ENCODE data around the gene ZBTB24.
"Not testable (repeated sequence)": the region's sequence is repeated elsewhere in the genome, so short reads cannot be mapped to it uniquely, and the experiment has no call there.

ZBTB24 gene

DNA sequence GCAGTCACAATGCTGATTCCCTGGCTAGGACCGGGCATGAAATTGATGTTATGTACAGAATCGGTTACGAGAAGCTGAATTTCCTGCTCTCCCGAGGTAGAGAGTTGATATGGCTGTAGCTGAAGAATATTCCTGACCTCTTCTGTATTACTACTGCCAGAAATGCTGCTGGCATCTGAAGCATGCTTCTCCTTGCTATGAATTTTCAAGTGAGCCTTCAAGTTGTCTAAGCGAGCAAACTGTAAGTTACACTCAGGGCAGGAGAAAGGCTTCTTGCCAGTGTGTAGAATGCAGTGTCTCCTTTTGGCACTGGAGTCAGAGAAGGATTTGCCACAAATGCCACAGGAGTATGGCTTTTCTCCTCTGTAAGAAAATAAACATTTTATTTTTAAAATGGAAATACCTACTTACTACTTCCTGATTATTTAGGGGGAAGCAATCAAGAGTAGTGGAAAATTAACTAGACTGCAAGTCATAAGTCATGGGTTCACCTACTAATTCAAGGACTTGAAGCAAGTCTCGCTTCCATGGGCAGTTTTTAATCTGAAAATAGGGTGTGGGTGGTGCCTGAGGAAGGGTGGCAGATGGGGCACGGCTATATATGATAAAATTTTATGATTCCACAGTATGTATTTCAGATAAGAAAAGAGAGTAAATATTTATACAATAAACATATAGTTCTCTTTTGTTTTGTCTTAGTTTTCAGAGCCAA lies 16.7 kb downstream of the ZBTB24 start:
- TF ChIP-seq, protein P1, sequence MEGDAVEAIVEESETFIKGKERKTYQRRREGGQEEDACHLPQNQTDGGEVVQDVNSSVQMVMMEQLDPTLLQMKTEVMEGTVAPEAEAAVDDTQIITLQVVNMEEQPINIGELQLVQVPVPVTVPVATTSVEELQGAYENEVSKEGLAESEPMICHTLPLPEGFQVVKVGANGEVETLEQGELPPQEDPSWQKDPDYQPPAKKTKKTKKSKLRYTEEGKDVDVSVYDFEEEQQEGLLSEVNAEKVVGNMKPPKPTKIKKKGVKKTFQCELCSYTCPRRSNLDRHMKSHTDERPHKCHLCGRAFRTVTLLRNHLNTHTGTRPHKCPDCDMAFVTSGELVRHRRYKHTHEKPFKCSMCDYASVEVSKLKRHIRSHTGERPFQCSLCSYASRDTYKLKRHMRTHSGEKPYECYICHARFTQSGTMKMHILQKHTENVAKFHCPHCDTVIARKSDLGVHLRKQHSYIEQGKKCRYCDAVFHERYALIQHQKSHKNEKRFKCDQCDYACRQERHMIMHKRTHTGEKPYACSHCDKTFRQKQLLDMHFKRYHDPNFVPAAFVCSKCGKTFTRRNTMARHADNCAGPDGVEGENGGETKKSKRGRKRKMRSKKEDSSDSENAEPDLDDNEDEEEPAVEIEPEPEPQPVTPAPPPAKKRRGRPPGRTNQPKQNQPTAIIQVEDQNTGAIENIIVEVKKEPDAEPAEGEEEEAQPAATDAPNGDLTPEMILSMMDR (IDR thresholded peaks at IDR 0.05; ENCODE audit: low read depth, low read length): no peak

DNA sequence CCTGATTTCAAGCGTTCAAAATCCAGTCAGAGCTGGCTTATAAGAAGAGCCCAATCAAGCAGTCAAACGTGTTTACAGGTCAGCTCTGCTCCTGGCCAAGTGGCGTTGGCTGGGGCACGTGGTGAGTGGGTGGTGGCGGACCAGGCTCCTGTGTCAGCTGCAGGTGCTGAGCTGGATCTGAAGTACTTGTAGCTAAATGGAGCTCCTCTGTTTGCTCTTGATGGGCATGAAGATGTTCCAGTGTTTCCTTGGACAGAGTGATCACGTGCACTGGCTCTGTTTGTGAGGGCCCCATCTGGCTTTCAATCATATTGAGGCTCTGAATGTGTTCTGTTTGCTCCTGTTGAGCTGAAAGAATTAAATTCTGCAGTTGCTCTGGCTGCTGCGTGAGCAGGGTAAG lies 17.2 kb downstream of the ZBTB24 start:
- no peak overlapping the region for H3K4me3 ChIP-seq (ENCODE audit: low read depth, low read length)
- TF ChIP-seq, protein P1 (IDR thresholded peaks at IDR 0.05; ENCODE audit: low read depth, low read length): no peak

More for the DNA sequence above, 16.7 kb downstream of the ZBTB24 start:
- no peak overlapping the region for H3K4me3 ChIP-seq (ENCODE audit: low read depth, low read length)

DNA sequence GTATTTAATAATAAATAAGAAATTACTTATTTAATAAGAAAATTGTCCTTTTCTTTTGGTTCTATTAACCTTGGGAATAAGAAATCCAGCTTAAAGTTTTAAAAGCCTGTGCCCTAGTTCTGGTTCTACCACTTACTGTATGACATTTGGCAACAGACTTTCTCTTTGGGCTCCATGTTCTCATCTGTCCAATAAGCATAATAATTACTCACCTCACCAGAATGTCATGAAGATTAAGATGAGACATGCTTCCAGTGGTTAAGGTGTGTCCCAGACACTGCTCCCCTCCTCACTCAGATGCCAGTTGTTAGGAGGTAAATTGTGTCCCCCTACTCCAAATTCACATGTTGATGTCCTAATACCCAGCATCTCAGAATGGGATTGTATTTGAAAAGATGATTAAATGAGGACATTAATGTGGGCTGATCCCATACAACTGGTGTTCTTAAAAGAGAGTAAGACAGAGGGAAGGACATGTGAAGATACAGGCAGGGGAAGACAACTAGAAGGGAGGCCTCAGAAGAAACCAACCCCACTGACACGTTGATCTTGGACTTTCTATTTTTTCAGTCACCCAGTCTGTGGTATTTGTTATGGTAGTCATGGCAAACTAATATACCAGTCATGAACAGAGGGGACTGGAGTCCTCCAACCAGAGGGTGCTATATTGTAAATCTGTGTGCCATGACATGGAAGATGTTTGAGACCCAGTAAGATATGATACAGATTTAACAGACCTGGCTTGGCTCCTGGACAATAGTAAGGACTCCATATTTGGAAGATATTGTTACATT lies 21.1 kb downstream of the ZBTB24 start:
- TF ChIP-seq, protein P1 (IDR thresholded peaks at IDR 0.05; ENCODE audit: low read depth, low read length): no peak
- no peak overlapping the region for H3K4me3 ChIP-seq (ENCODE audit: low read depth, low read length)

DNA sequence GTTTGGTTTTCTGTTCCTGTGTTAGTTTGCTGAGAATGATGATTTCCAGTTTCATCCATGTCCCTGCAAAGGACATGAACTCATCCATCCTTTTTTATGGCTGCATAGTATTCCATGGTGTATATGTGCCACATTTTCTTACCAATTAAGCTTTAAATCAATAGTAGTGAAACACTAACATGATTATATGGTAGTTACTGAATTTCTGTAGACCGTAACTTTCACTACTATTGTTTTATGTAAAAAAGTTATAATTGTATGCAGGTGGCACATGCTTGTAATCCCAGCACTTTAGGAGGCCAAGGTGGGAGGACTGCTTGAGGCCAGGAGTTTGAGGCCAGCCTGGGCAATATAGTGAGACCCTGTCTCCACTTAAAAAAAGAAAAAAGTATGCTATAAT lies 21.8 kb downstream of the ZBTB24 start:
- H3K4me3 ChIP-seq (ENCODE audit: low read depth, low read length): not testable (repeated sequence)

DNA sequence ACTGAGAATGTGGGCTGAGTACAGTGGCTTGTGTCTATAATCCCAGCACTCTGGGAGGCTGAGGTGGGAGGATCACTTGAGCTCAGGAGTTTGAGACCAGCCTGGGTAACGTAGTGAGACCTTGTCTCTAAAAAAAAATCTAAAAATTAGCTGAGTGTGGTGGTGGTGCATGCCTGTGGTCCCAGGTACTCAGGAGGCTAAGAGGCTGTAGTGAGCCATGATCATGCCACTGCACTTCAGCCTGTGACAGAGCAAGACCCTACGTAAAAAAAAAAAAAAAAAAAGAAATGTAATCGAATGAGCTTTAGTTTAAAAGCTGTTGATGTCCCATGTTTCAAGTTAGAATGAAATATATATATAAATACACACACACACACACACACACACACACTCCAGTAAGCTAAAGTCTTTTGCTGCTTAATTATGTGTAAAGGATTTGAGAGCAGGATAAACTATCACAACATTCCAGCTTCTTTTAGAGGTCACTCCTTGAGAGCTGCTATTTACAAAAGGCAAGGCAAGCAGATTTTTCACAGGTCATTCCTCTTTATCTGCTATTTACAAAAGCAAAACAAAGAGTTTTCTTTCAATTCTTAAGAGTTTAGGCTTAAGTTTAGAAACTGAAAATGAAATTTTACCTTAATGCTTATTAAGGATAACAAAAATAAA lies 22.7 kb downstream of the ZBTB24 start:
- H3K4me3 ChIP-seq (ENCODE audit: low read depth, low read length): no peak overlapping the region
- TF ChIP-seq, protein P1 (IDR thresholded peaks at IDR 0.05; ENCODE audit: low read depth, low read length): no peak

DNA sequence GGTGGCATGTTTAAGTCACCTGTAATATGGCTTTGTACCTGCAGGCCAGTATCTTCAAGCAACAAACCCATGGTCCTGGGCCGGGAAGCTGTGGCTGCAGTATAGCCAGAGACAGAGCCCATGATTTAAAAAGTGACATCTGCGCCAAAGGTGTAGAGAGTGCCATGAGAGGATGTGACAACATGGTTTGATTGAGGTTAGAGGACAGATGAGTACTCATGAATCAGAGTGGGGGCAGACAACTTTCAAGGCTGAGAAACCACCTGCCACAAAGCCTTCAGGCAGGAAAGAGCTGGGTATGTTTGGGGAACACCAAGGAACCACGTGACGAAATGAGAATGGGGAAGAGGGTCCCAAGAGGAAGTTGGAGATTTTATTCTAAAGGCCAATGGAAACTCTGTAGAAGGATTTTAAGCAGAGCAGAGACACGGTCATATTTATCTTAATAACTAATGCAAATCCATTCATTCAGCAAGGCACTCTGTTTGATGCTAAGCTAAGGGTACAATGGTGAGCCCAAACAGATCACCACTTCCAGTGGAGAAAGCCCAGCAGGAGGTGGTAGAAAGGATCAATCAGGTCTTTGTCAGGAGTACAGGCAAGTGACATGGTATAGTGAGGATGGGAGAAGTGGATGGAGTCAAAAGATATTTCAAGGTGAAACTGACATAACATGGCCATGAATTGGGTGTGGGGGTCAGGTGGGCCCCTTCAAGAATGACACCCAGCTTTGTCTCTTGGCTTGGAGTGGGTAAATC lies 24.1 kb downstream of the ZBTB24 start:
- TF ChIP-seq, protein P1 (IDR thresholded peaks at IDR 0.05; ENCODE audit: low read depth, low read length): no peak
- no peak overlapping the region for H3K4me3 ChIP-seq (ENCODE audit: low read depth, low read length)

DNA sequence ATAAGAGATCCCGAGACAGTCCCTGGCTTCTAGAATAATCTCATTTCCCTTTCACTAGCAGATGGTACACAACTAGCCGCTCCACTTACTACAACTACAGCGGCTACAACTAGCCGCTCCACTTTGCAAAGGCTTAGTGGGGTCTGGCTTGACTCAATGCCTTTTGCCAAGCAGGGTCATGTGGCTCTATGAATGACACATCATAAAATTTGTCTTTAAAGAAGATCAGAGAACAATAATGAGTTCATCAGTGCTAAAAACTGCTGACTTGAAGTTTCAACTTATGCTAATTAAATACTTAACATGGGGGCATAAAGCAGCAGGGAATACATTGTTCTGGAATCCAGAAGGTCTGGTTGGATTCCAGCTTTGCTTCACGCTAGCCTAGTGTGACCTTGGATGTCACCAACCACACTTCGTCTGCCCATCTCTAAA lies 25.4 kb downstream of the ZBTB24 start:
- no peak overlapping the region for H3K4me3 ChIP-seq (ENCODE audit: low read depth, low read length)

More for the DNA sequence above, 25.4 kb downstream of the ZBTB24 start:
- TF ChIP-seq, protein P1 (IDR thresholded peaks at IDR 0.05; ENCODE audit: low read depth, low read length): no peak

All from WI38 (cell line).